GM12875 (cell line): ENCODE results near the gene ACLY.

Experiments
- H3K4me3 ChIP-seq: one replicate; pipeline ENCODE4 v1.5.1; 2011; ENCODE audit warnings: low read depth, low read length, control low read depth
- CTCF ChIP-seq: IDR thresholded peaks from 2 replicates; pipeline ENCODE4 v1.5.1; 2011; ENCODE audit warnings: low read depth, mild to moderate bottlenecking, control low read depth, inconsistent platforms, low read length, moderate library complexity, borderline replicate concordance; ENCODE audit not compliant: insufficient read depth

The ACLY gene

DNA sequence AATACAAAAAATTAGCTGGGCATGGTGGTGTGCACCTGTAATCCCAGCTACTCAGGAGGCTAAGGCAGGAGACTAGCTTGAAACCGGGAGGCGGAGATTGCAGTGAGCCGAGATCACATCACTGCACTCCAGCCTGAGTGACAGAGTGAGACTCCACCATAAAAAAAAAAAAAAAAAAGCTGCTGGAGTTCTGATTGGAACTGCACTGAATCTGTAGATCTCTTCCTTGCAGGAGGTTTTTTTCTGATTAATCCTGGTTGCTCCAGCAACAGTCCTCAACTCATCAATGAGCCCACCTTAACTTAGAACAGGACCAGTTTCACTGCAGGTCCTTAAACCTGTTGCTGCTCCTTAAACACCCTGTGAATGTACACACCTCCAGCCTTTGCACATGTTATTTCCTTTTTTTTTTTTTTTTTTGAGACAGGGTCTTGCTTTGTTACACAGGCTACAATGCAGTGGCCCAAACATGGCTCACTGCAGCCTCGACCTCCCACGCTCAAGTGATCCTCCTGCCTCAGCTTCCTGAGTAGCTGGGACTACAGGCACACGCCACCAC lies 10.0 kb upstream of the ACLY start:
- no peak for TF ChIP-seq CTCF
- no peak overlapping the region for H3K4me3 ChIP-seq

DNA sequence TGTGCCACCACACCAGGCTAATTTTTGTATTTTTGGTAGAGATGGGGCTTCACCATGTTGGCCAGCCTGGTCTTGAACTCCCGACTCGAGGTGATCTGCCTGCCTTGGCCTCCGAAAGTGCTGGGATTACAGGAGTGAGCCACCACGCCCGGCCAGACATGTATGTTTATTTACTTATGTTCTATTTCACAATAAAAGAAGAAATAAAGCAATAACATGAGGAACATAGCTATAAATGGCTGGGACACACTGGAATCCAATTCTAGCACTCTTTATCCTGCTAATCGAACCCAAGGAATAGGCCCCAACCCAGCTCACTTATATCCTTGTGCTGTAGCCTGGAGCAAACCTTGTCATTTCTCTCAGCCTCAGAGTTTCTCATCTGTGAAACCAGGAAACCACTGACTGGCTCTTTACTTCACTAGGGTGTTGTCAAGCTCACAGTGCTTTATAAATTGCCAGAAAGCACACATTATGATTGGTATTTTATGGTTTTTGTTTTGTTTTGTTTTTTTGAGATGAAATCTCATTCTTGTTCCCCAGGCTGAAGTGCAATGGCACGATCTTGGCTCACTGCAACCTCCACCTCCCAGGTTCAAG lies 7.3 kb upstream of the ACLY start:
- no peak for TF ChIP-seq CTCF
- H3K4me3 ChIP-seq = no peak overlapping the region

GRCh38 chr17:41920580-41920955 lies 1.8 kb upstream of the ACLY start:
- no peak overlapping the region for H3K4me3 ChIP-seq
- no peak for TF ChIP-seq CTCF

DNA sequence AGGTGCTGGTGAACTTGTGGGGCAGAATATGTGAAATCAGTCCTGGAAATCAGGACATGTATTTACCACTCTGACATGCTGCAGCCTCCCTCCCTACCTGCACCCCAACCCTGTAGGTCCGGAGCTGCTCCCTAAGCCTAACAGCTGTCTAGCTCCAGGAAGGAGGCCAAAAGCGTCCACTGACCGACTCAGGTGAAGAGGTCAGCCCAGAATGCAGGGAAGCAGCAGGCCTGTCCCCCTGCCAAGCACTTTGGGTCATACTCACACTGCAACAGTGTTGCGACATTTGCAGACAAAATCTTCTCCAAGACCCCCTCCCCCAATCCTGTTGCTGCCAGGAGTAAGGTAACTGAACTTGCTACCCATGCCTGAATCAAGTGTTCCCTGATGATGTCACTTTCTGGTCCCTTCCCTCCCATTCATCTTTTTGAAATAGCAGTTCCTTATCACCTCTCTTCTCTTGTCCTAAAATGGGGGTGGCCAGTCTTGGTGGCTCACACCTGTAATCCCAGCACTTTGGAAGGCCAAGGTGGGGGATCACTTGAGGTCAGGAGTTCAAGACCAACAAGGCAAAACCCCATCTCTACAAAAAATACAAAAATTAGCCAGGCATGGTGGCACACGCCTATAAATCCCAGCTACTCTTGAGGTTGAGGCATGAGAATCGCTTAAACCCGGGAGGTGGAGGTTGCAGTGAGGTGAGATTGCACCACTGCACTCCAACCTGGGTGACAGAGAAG lies 1.3 kb upstream of the ACLY start:
- TF ChIP-seq CTCF = no peak
- H3K4me3 ChIP-seq = no peak overlapping the region

DNA sequence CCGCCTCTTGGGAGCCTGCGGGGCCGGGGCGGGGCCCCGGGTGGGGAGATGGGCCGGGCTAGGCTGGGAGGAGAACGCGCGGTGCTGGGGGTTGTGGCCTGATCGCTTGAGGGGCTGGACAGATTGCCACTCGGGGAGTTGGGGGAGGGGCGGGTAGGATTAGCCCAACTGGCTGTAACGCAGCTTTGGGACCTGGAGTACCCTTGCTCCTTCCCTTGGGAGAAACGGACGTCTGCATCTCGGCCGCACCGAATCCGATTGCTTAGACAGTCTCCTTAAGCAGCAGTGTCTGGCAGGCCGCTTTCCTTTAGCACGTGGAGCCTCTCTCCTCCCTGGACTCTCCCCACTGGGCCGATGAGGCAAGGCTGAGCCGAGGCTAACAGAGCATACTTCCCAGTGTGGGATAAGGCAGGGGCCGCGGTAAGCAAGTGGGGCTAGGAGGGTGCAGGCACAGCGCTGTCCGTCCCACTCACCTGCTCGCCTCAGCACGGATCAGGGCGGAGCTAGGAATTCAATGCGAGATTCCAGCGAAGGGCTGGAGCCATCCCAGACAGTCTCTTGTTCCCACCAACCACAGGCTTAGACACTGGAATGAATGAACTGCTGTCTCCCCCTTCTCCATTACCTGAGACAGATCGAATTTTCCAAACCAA lies 540 bp upstream of the ACLY start:
- no peak for TF ChIP-seq CTCF

DNA sequence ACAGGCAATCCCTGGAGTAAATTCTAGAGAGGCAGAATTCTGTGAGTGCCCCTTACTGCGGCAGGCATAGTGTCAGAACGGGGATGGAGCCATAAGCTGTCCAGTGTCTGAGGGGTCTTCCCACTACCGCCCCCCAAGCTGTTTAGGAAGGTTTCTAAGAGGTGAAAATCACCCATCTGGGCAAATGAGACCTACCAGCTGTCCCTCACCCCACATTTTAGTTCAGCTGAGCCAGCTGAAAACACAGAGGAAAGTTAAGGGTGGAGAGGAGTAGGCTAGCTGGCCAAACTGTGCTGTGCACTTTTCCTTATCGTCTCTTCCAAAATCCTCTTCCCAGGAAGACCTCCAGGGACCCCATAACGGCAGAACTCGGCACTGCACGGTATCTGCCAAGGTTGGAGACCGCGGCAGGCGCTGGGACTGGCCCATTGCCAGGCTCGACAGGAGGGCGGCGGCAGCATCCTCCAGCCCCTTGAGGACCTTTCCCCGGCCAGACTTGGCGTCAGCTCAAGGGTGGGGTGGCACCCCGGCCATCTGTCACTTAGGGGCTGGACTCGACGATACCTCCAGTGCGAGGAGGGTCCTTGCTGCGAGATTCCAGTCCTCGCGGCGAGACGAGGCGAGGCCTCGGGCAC lies 955 bp downstream of the ACLY start:
- peak overlapping the region; percentile 97 for H3K4me3 ChIP-seq
- no peak for TF ChIP-seq CTCF

More for the DNA sequence above, 540 bp upstream of the ACLY start:
- peak overlapping the region; percentile 97 for H3K4me3 ChIP-seq
